Liver (tissue), 9 donors: ENCODE measurements around the gene HOXA3. TPM values are rescaled to one million over a fixed set of nuclear protein-coding genes. Genes with fewer than 3 reads are reported as not detected.

ENCODE experiments used
- DNase-seq: peaks from one replicate; pipeline ENCODE4 v3.0.0-alpha.2; 2017; ENCODE audit warnings: low spot score
- H3K27ac ChIP-seq, 2 donors: one replicate each; pipeline ENCODE4 v1.7.0; 2013; ENCODE audit warnings: inconsistent platforms in 2 of 2, low read length in 2 of 2, control low read depth in 1 of 2, low read depth in 1 of 2, mild to moderate bottlenecking in 1 of 2
- H3K27me3 ChIP-seq, 4 donors: one replicate each; pipeline versions ENCODE4 v1.6.1 to v1.7.0; 2013; ENCODE audit warnings: low read length in 3 of 4, inconsistent platforms in 1 of 4, mild to moderate bottlenecking in 1 of 4, moderate library complexity in 1 of 4; ENCODE audit not compliant: control insufficient read depth in 4 of 4, insufficient read depth in 4 of 4
- H3K36me3 ChIP-seq, 4 donors: one replicate each; pipeline versions ENCODE4 v1.6.1 to v1.7.0; 2013; ENCODE audit warnings: low read length in 3 of 4, mild to moderate bottlenecking in 3 of 4, low read depth in 1 of 4, moderate library complexity in 1 of 4; ENCODE audit not compliant: control insufficient read depth in 4 of 4, insufficient read depth in 3 of 4
- H3K4me1 ChIP-seq, 4 donors: one replicate each; pipeline versions ENCODE4 v1.6.1 to v1.7.0; 2013; ENCODE audit warnings: low read length in 3 of 4, mild to moderate bottlenecking in 3 of 4, moderate library complexity in 1 of 4; ENCODE audit not compliant: control insufficient read depth in 4 of 4, insufficient read depth in 4 of 4
- H3K4me3 ChIP-seq, 3 donors: one replicate each; pipeline versions ENCODE4 v1.6.1 to v1.7.0; 2013; ENCODE audit warnings: low read length in 3 of 3, control low read depth in 1 of 3, low read depth in 1 of 3, mild to moderate bottlenecking in 1 of 3
- H3K9ac ChIP-seq, 2 donors: one replicate each; pipeline ENCODE4 v1.7.0; 2013; ENCODE audit warnings: low read length in 2 of 2, mild to moderate bottlenecking in 2 of 2, moderate library complexity in 2 of 2, control low read depth in 1 of 2, low read depth in 1 of 2
- H3K9me3 ChIP-seq, 4 donors: one replicate each; pipeline versions ENCODE4 v1.6.1 to v1.7.0; 2013; ENCODE audit warnings: low read length in 3 of 4; ENCODE audit not compliant: control insufficient read depth in 4 of 4
- EGR1 ChIP-seq, 2 donors: IDR thresholded peaks; 2 replicates each; pipeline ENCODE4 v1.6.1; 2016 to 2018; ENCODE audit warnings: antibody characterized with exemption in 2 of 2, low read depth in 2 of 2
- FOXA1 ChIP-seq: IDR thresholded peaks from 2 replicates; pipeline ENCODE4 v1.6.1; 2016; ENCODE audit warnings: antibody characterized with exemption
- FOXA2 ChIP-seq: IDR thresholded peaks from 2 replicates; pipeline ENCODE4 v1.6.1; 2016; ENCODE audit warnings: antibody characterized with exemption
- GABPA ChIP-seq, 2 donors: IDR thresholded peaks in 1 of 2; conservative IDR thresholded peaks in 1 of 2; 2 replicates each; pipeline ENCODE4 v1.6.1; 2016; ENCODE audit warnings: antibody characterized with exemption in 2 of 2, mild to moderate bottlenecking in 1 of 2, moderate library complexity in 1 of 2
- HNF4A ChIP-seq, 2 donors: conservative IDR thresholded peaks; 2 replicates each; pipeline ENCODE4 v1.6.1; 2016; ENCODE audit warnings: antibody characterized with exemption in 2 of 2, mild to moderate bottlenecking in 2 of 2
- HNF4G ChIP-seq: IDR thresholded peaks from 2 replicates; pipeline ENCODE4 v1.6.1; 2016; ENCODE audit warnings: antibody characterized with exemption
- JUND ChIP-seq, 2 donors: IDR thresholded peaks; 2 replicates each; pipeline ENCODE4 v1.6.1; 2016; ENCODE audit warnings: antibody characterized with exemption in 2 of 2
- MAX ChIP-seq: IDR thresholded peaks from 2 replicates; pipeline ENCODE4 v1.6.1; 2016; ENCODE audit warnings: antibody characterized with exemption
- NR2F2 ChIP-seq: IDR thresholded peaks from 2 replicates; pipeline ENCODE4 v1.6.1; 2016; ENCODE audit warnings: antibody characterized with exemption
- RAD21 ChIP-seq, 2 donors: IDR thresholded peaks; 2 replicates each; pipeline ENCODE4 v1.6.1; 2016; ENCODE audit warnings: antibody characterized with exemption in 2 of 2, mild to moderate bottlenecking in 2 of 2
- REST ChIP-seq: IDR thresholded peaks from 2 replicates; pipeline ENCODE4 v1.6.1; 2016; ENCODE audit warnings: antibody characterized with exemption, mild to moderate bottlenecking
- RXRA ChIP-seq, 2 donors: IDR thresholded peaks; 2 replicates each; pipeline ENCODE4 v1.6.1; 2017 to 2018; ENCODE audit warnings: antibody characterized with exemption in 2 of 2, mild to moderate bottlenecking in 1 of 2
- SP1 ChIP-seq: IDR thresholded peaks from 2 replicates; pipeline ENCODE4 v1.6.1; 2018; ENCODE audit warnings: antibody characterized with exemption, mild to moderate bottlenecking
- TAF1 ChIP-seq: conservative IDR thresholded peaks from 2 replicates; pipeline ENCODE4 v1.6.1; 2016; ENCODE audit warnings: antibody characterized with exemption, mild to moderate bottlenecking
- YY1 ChIP-seq: IDR thresholded peaks from 2 replicates; pipeline ENCODE4 v1.6.1; 2016; ENCODE audit warnings: antibody characterized with exemption, mild to moderate bottlenecking
- ZBTB33 ChIP-seq: IDR thresholded peaks from 2 replicates; pipeline ENCODE4 v1.6.1; 2016; ENCODE audit warnings: antibody characterized with exemption
- WGBS: extraction: QIAGEN DNeasy Blood & Tissue Kit; methylation state at CpG from one replicate; pipeline ENCODE4 v1.1.7; 2013; 5-methylcytosine and 5-hydroxymethylcytosine counted together
- polyA plus RNA-seq, 2 donors: library from polyadenylated mRNA; stranded (reverse) in 1 of 2; unstranded in 1 of 2; fragments of 200-250 nt in 1 of 2; fragments of >200 nt in 1 of 2; fragmentation: Nextera tagmentation in 1 of 2; extraction: Ambion mirVana in 1 of 2; gene quantifications; one replicate each; pipeline versions ENCODE4 v1.2.1 to v1.2.3, GENCODE V29; 2013 to 2015
- total RNA-seq, 2 donors: library from RNA; depleted of rRNA; stranded (reverse); fragments of >200 nt; gene quantifications; one replicate each; pipeline ENCODE4 v1.2.3, GENCODE V29; 2014
- TF ChIP-seq, protein P1 (sequence below): IDR thresholded peaks from 2 replicates; pipeline ENCODE4 v1.6.1; 2016; ENCODE audit warnings: antibody characterized with exemption
- donor health status: healthy.
- donor health status: healthy.
- donor health status: healthy.
- donor health status: healthy.
- donor health status: healthy.

Gene HOXA3
- total and polyA plus RNA-seq, 4 donors = 0.11 to 0.28 (median 0.20) TPM

GRCh38 chr7:27189997-27190748 lies 37.8 kb upstream of the HOXA3 start:
- DNase-seq = no peak
- H3K27me3 ChIP-seq = peaks cover 3 to 51% (median 33%) of the 10 kb centered on the region in 4 donors
- WGBS = 20% methylated on average over 7 of the region's 7 CpGs
- no peak overlapping the region for H3K27ac ChIP-seq
- no peak overlapping the region for H3K9ac ChIP-seq
- no peaks in the 10 kb centered on the region for H3K36me3 ChIP-seq
- peaks cover 0 to 6% (median under 1%) of the 10 kb centered on the region in 4 donors for H3K9me3 ChIP-seq
- H3K4me3 ChIP-seq = no peak overlapping the region
- H3K4me1 ChIP-seq = peaks cover 12 to 29% (median 18%) of the 10 kb centered on the region in 4 donors
- no peak for TF ChIP-seq JUND (IDR thresholded peaks at IDR 0.05)
- no peak for TF ChIP-seq FOXA1
- no peak for TF ChIP-seq HNF4G
- TF ChIP-seq GABPA (IDR thresholded peaks at IDR 0.05 in 1 of 2, conservative IDR thresholded peaks at IDR 0.05 in 1 of 2) = no peak
- no peak for TF ChIP-seq REST
- no peak for TF ChIP-seq NR2F2
- TF ChIP-seq, protein P1, sequence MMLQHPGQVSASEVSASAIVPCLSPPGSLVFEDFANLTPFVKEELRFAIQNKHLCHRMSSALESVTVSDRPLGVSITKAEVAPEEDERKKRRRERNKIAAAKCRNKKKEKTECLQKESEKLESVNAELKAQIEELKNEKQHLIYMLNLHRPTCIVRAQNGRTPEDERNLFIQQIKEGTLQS = no peak
- no peak for TF ChIP-seq EGR1 (IDR thresholded peaks at IDR 0.05; ENCODE audit: low read depth in 2 of 2)
- TF ChIP-seq SP1 = no peak
- no peak for TF ChIP-seq YY1
- no peak for TF ChIP-seq RAD21 (IDR thresholded peaks at IDR 0.05)

DNA sequence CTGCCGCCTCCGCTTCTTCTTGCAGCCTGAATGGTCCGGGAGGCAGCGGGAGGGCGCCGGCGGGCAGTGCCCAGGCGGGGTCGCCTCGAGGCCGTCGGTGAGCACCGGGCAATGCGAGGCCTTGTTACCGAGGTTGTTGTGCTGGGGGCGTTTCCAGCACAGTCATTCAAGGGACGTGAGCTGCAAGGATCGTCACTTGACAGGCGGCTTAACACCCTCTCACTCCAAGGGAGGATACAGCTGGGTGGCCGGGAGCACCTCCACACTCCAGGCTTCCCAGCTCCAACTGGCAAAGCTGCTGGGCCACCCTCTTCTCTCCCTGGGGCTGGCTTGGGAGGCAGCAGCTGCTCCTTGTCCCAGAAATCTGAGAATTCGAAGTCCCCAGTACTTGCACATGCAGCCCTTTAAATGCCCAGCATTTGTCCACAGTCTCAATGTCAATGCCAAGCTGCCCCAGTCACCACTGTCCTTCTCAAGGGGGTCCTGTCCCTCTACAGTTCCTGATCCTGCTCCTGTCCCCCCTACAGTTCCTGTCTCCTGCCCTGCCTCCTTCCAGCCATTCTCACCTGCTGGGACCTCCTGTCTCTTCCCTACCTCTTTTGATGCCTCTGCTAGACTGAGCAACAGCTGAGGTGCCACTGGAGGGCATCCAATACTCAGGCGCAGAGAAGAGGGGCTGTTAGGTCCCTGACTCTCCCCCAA lies 37.1 kb upstream of the HOXA3 start:
- peak overlapping the region in 1 of 3 donors; percentile 12 for H3K4me3 ChIP-seq
- peaks cover 3 to 51% (median 36%) of the 10 kb centered on the region in 4 donors for H3K27me3 ChIP-seq
- peaks cover 12 to 33% (median 22%) of the 10 kb centered on the region in 4 donors for H3K4me1 ChIP-seq
- 10% methylated on average over 22 of the region's 22 CpGs for WGBS
- no peak overlapping the region for H3K9ac ChIP-seq
- no peaks in the 10 kb centered on the region for H3K36me3 ChIP-seq
- TF ChIP-seq RAD21 (IDR thresholded peaks at IDR 0.05) (no peak), EGR1 (IDR thresholded peaks at IDR 0.05; ENCODE audit: low read depth in 2 of 2) (no peak), ZBTB33 (no peak), TAF1 (no peak), YY1 (no peak), HNF4G (no peak), MAX (no peak), HNF4A (conservative IDR thresholded peaks at IDR 0.05) (no peak), FOXA2 (no peak), RXRA (IDR thresholded peaks at IDR 0.05) (no peak), SP1 (no peak), FOXA1 (no peak), NR2F2 (no peak)
- TF ChIP-seq, protein P1 = no peak
- H3K9me3 ChIP-seq = peaks cover 0 to 10% (median under 1%) of the 10 kb centered on the region in 4 donors
- no peak overlapping the region for H3K27ac ChIP-seq
- DNase-seq = no peak
